ENCODE measurements around the gene DIP2C.
"Not testable (repeated sequence)": the region's sequence is repeated elsewhere in the genome, so short reads cannot be mapped to it uniquely, and the experiment has no call there.

DIP2C gene

GRCh38 chr10:529468-530230, 159.8 kb downstream of the DIP2C start:
- no peak for DNase-seq

DNA sequence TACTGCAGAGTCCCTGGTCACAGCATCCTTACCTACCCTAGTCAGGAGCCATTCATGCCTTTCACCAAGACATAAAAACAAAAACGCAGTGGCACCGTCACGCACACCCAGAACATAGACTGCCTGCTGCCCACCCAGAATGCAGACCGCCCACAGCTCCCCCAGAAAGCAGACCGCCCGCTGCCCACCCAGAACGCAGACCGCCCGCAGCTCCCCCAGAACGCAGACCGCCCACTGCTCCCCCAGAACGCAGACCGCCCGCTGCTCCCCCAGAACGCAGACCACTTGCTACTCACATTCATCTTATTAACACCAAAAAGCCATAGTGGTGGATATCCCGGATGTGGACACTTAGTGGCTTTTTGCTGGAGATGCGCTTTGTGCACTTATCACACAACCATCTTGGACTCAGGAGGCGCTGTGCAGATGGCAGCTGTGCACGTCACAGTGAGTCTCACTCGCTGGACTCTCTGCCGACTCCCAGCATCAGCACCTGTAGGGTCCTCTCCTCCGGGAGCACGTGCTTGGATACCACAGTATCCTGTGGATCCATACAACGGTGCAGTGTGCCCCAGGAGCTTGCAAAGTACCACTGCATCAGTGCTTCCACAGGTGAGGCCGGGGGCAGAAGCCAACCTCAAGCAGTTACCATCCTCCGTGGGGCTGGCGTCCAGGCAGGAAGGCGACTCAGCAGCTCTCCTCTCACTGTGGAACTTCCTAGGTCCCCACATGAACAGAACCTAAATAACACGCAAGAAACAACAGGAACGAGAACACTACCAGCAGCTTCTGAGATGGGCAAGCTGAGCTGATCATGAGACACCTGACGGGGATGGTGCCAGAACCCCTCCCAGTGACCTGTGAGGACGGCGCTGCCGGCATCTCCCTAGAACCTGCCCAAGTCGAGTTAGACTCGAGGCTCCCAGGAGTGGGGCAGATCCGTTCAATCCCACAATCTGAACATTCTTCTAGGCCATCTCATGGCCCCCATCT, 161.0 kb downstream of the DIP2C start:
- no peak for DNase-seq

GRCh38 chr10:527416-527815, 162.1 kb downstream of the DIP2C start:
- no peak for DNase-seq

- DNase-seq, result no peak
Measured at GRCh38 chr10:526651-527312, 162.7 kb downstream of the DIP2C start.

GRCh38 chr10:525565-526315, 163.7 kb downstream of the DIP2C start:
- DNase-seq, result no peak

GRCh38 chr10:523925-524324, 165.5 kb downstream of the DIP2C start:
- no peak for DNase-seq

- no peak for DNase-seq
Measured at GRCh38 chr10:522350-522749, 167.1 kb downstream of the DIP2C start.

DNA sequence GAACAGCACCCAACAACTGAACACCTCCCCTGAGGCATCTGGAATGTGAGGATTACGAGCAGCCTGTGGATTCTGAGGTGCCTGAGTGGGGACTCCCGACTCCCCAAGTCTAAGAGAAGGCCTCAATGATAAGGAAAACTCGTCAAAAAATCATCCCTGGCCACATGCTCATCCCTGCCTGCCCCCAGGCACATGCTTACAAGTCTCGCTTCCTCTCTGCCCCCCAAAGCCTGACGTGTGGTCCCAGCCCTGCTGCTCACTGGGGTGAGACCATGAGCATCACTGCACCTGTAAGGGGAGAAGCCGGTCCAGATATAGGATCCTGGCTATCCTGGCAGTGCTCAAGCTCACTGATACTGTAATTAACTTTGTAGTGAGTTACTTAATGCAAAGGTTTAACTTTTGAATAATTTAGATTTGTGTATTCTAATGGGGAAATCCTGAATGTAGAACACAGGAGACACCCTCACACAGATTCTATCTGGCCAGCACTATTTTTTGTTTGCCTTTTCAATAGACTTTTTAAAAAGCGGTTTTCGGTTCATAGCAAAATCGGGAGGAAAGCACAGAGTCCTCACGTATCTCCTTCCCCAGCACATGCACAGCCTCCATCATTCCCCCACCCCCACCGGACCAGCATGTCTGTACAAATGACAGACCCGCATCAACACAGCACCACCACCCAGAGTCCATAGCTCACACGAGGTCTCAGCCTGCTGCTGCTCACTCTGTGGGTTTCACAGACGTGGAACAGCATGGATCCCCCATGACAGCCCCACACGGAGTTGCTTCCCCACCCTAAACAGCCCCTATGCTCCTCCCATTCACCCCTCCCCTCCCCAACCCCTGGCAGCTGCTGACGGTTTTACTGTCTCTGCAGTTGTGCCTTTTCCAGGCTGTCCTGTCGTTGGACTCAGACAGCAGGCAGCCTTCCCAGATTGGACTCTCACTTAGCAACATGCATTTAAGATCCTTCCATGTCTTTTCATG, 167.9 kb downstream of the DIP2C start:
- no peak for DNase-seq

DNA sequence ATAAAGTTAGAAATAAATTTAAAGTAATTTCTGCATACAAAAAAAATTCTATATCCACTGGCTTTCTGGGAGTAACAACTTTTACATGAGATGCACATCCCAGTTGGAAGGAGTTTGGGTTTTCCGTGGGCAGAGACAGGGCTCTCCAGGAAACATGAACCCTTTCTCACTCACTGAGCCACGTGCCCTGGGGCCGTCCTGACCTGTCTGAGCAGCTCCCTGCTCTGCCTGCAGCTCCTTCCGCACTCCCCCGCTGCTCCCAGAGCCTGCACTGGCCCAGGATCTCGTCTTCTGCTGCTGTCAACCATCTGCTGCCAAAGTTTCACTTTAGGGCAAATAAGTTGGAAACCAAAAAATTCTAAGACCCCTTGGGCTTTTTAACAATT, 169.1 kb downstream of the DIP2C start:
- DNase-seq, result no peak

- DNase-seq, result no peak
Measured at GRCh38 chr10:519716-520401, 169.6 kb downstream of the DIP2C start.

DNA sequence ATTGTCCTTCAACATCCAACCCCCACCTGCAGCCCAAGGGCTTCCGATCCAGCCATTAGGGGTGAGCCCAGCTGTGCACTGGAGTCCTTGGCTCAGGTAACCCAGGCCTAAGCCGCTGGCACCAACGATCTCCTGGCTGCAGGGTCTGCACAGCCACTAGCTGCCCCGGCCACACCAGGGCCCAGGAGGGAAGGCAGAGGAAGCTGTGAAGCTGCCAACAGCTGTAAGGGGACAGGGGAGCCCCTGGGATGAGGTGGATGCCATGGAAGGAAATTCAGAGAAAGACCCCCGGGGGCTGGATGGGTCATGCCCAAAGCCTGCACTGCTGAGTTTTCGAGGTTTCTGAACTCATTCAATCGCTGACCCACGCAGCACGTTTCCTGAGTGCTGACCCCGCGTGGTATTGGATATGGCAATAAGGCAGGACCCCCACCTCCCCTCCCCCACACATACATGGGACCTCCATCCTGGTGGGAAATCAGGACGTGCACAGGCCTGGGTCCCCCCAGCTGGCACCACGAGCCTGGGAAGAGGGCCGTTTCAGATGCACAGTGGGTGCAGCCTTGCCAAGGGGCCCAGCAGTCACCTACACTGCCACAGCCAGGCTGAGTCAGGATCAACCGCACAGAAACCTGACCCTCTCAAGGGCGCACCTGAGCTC, 170.3 kb downstream of the DIP2C start:
- DNase-seq, result no peak

GRCh38 chr10:517872-518475, 171.5 kb downstream of the DIP2C start:
- DNase-seq, result no peak

DNA sequence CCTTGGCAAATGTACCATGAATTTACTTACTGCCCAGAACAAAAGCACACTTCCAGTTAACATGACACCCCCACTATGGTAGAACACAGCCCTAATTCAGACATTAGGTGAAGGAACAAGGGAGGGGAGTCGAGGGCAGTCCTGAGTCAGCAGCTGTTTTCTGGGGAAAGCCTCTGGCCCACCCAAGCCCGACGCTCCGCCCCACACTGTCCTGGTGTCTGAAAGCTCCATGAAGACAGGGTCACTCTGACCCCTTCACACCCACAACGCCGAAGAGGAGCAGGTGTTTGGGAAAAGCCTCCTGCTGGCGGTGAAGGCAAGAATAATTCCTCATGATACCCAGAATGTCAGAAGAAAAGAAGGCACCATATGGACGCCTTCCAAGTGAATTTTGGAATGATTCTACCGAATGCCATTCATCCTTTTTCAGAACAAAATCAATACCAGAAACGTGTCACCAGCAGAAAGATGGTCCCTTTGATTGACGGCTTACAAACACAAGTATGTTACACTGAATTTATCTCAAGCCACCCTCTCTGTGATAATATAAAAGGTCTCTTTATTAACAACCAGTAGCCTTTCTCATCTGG, 172.1 kb downstream of the DIP2C start:
- no peak for DNase-seq

DNA sequence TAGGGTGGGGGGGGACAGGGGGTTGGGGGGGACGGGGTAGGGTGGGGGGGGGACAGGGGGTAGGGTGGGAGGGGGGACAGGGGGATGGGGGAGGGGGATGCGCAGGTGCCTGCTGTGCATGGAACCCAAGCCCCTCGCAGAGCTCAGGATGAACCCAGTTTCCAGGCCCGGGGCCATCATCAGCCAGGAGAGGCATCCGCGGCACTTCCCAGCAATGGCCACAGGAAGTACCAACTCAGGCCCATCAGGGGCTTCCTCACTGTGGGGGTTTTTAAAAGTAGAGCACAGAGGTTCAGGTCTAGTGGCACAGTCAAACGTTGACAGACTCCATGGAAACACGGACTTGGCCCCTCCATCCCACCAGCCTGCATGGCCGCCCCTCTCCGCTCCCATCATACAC, 172.7 kb downstream of the DIP2C start:
- no peak for DNase-seq

GRCh38 chr10:515674-516073, 173.8 kb downstream of the DIP2C start:
- no peak for DNase-seq

DNA sequence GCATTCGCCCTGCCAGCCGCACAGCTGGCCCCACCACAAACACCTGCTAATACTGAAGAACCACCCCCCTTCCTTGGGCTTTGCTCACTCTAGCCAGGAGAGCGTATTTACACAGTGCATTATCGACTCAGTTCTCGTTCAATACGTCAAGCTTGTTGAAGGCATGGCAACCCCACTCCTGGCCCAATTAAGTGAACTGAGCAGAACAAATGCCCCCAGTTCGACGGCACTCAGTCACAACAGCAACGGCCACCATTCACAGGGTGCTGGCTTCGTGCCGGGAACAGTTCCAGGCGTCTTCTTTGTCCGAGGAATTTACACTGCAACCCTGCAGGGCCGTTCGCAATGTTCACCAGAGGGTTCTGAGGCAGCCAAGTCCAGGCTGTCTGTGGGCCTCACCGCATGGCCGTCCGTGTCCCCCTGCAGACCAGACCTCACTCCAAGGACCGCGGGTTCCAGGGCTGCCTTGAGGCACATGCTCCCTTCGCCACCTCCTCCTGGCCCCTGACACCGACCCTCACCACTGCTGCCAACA, 175.3 kb downstream of the DIP2C start:
- no peak for DNase-seq

DNA sequence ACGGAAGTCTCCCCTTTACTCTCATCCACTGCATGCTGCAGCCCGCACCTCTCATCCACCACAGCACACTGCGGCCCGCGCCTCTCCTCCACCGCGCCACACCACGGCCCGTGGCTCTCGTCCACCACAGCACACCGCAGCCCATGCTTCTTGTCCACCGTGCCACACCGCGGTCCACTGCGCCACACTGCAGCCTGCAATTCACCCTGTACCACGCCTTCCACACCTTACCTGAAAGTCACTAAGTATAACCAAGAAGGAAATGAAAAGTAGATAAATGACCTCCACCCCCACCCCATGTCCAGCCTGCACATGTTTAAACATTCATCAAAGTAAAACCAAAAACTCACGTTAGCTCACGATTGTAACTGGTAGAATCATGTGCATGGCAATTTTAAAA, 176.1 kb downstream of the DIP2C start:
- DNase-seq, result no peak

GRCh38 chr10:512661-513060, 176.8 kb downstream of the DIP2C start:
- not testable (repeated sequence) for DNase-seq

GRCh38 chr10:511849-512191, 177.6 kb downstream of the DIP2C start:
- DNase-seq, result no peak

Measured in suppressor macrophage treated with lipopolysaccharide for 4 hours (primary cell).